Measurements from ENCODE around the gene KRT80. TPM values are rescaled to one million over a fixed set of nuclear protein-coding genes. Genes with fewer than 3 reads are reported as not detected.

KRT80 gene
- total RNA-seq, 1 donor from 2014 or later: not detected

GRCh38 chr12:52226446-52226845 lies 34.6 kb upstream of the KRT80 start:
- H3K4me1 Mint-ChIP-seq: peaks cover 4% of the 10 kb centered on the region
- H3K27ac Mint-ChIP-seq (ENCODE audit: unreplicated experiment): no peak overlapping the region
- TF ChIP-seq CTCF (conservative IDR thresholded peaks at IDR 0.05): no peak
- H3K27me3 Mint-ChIP-seq (ENCODE audit: low read depth): peaks cover 69% of the 10 kb centered on the region
- no peak overlapping the region for H3K4me3 Mint-ChIP-seq
- no peaks in the 10 kb centered on the region for H3K36me3 Mint-ChIP-seq (ENCODE audit: low read depth)
- H3K9me3 Mint-ChIP-seq: no peaks in the 10 kb centered on the region
- DNase-seq (ENCODE audit: low read depth, low spot score): no peak

GRCh38 chr12:52225752-52226151 lies 33.9 kb upstream of the KRT80 start:
- no peak for DNase-seq (ENCODE audit: low read depth, low spot score)
- H3K27me3 Mint-ChIP-seq (ENCODE audit: low read depth): peaks cover 67% of the 10 kb centered on the region
- H3K4me3 Mint-ChIP-seq: no peak overlapping the region

GRCh38 chr12:52224151-52224550 lies 32.3 kb upstream of the KRT80 start:
- Mint-ChIP-seq H3K9me3 (no peaks in the 10 kb centered on the region), H3K36me3 (ENCODE audit: low read depth) (no peaks in the 10 kb centered on the region), H3K4me3 (no peak overlapping the region), H3K4me1 (no peaks in the 10 kb centered on the region), H3K27me3 (ENCODE audit: low read depth) (peaks cover 56% of the 10 kb centered on the region), H3K27ac (ENCODE audit: unreplicated experiment) (no peak overlapping the region)
- DNase-seq (ENCODE audit: low read depth, low spot score): no peak
- no peak for TF ChIP-seq CTCF (conservative IDR thresholded peaks at IDR 0.05)

More at GRCh38 chr12:52225752-52226151, 33.9 kb upstream of the KRT80 start:
- no peaks in the 10 kb centered on the region for H3K9me3 Mint-ChIP-seq
- TF ChIP-seq CTCF (conservative IDR thresholded peaks at IDR 0.05): no peak
- no peak overlapping the region for H3K27ac Mint-ChIP-seq (ENCODE audit: unreplicated experiment)
- H3K4me1 Mint-ChIP-seq: no peaks in the 10 kb centered on the region
- no peaks in the 10 kb centered on the region for H3K36me3 Mint-ChIP-seq (ENCODE audit: low read depth)

- Mint-ChIP-seq H3K4me1 (no peaks in the 10 kb centered on the region), H3K36me3 (ENCODE audit: low read depth) (no peaks in the 10 kb centered on the region), H3K4me3 (no peak overlapping the region), H3K27ac (ENCODE audit: unreplicated experiment) (no peak overlapping the region), H3K27me3 (ENCODE audit: low read depth) (peaks cover 53% of the 10 kb centered on the region), H3K9me3 (no peaks in the 10 kb centered on the region)
- TF ChIP-seq CTCF (conservative IDR thresholded peaks at IDR 0.05): no peak
- no peak for DNase-seq (ENCODE audit: low read depth, low spot score)
Measured at GRCh38 chr12:52223406-52224039, 31.7 kb upstream of the KRT80 start.

GRCh38 chr12:52222692-52223091 lies 30.9 kb upstream of the KRT80 start:
- Mint-ChIP-seq H3K9me3 (no peaks in the 10 kb centered on the region), H3K4me1 (no peaks in the 10 kb centered on the region), H3K27me3 (ENCODE audit: low read depth) (peaks cover 47% of the 10 kb centered on the region), H3K4me3 (no peak overlapping the region), H3K27ac (ENCODE audit: unreplicated experiment) (no peak overlapping the region), H3K36me3 (ENCODE audit: low read depth) (no peaks in the 10 kb centered on the region)
- no peak for DNase-seq (ENCODE audit: low read depth, low spot score)
- no peak for TF ChIP-seq CTCF (conservative IDR thresholded peaks at IDR 0.05)

All from neural crest cell (in vitro differentiated cells).